HFFc6 (cell line): ENCODE data around the gene DPYD. TPM values are rescaled to one million over a fixed set of nuclear protein-coding genes. Genes with fewer than 3 reads are reported as not detected.

ENCODE experiments used
- DNase-seq: peaks from one replicate; pipeline ENCODE4 v3.0.0-alpha.2; 2018
- H3K27ac Mint-ChIP-seq: 2 replicates; pipeline ENCODE4 v1.8.0; 2020; ENCODE audit warnings: mild to moderate bottlenecking, mixed read lengths
- H3K27me3 Mint-ChIP-seq: 2 replicates; pipeline ENCODE4 v1.8.0; 2021; ENCODE audit warnings: mild to moderate bottlenecking, moderate library complexity, mixed read lengths; ENCODE audit not compliant: insufficient read depth
- H3K36me3 Mint-ChIP-seq: 2 replicates; pipeline ENCODE4 v1.8.0; 2021; ENCODE audit warnings: low read depth, mixed read lengths
- H3K4me1 Mint-ChIP-seq: 2 replicates; pipeline ENCODE4 v1.8.0; 2020; ENCODE audit warnings: low read depth, mixed read lengths
- H3K4me3 Mint-ChIP-seq: 2 replicates; pipeline ENCODE4 v1.8.0; 2020; ENCODE audit warnings: mild to moderate bottlenecking, moderate library complexity, mixed read lengths
- H3K9me3 Mint-ChIP-seq: 2 replicates; pipeline ENCODE4 v1.8.0; 2020; ENCODE audit warnings: mild to moderate bottlenecking, mixed read lengths
- total RNA-seq, 6 experiments: library from RNA; stranded (reverse); fragmentation: NEBNext Ultra II Directional; extraction: Animal tissue kit (Norgen Biotek cat#: 25700); gene quantifications; 2 replicates in 1 of 6; 3 replicates in 5 of 6; pipeline ENCODE4 v1.2.3, GENCODE V29; 2021
- TF ChIP-seq, protein P1 (sequence below): fragments of 200-600 bp; sonication (generic); IDR thresholded peaks from 2 replicates; pipeline ENCODE4 v1.5.0; 2021; ENCODE audit warnings: antibody characterized with exemption, mild to moderate bottlenecking

Gene DPYD
- total RNA-seq, 6 experiments from 2014 or later = 37.0 to 77.8 (median 67.9) TPM

DNA sequence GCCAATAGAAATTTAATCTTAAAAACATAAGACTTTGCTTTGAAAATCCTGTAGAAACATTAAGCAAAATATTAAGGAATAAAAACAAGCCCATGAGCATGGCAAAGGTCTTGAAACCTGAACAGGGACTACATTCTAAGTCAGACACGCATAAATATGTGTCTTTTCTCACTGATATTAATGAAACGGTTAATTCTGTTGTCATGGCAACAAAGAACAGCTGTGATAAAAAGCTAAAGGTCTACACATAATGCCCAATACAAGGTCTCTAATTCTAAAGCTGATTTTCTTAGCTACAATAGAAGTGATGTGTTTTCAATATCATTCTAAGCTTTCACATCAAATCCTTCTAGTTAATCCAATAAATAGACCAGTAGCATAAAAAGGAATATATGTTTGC, 867.6 kb downstream of the DPYD start:
- Mint-ChIP-seq H3K4me3 (no peak overlapping the region), H3K4me1 (peaks cover 35% of the 10 kb centered on the region), H3K27me3 (no peaks in the 10 kb centered on the region), H3K27ac (no peak overlapping the region), H3K9me3 (peaks cover 27% of the 10 kb centered on the region), H3K36me3 (peaks cover 28% of the 10 kb centered on the region)
- no peak for DNase-seq
- TF ChIP-seq, protein P1, sequence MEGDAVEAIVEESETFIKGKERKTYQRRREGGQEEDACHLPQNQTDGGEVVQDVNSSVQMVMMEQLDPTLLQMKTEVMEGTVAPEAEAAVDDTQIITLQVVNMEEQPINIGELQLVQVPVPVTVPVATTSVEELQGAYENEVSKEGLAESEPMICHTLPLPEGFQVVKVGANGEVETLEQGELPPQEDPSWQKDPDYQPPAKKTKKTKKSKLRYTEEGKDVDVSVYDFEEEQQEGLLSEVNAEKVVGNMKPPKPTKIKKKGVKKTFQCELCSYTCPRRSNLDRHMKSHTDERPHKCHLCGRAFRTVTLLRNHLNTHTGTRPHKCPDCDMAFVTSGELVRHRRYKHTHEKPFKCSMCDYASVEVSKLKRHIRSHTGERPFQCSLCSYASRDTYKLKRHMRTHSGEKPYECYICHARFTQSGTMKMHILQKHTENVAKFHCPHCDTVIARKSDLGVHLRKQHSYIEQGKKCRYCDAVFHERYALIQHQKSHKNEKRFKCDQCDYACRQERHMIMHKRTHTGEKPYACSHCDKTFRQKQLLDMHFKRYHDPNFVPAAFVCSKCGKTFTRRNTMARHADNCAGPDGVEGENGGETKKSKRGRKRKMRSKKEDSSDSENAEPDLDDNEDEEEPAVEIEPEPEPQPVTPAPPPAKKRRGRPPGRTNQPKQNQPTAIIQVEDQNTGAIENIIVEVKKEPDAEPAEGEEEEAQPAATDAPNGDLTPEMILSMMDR = no peak

DNA sequence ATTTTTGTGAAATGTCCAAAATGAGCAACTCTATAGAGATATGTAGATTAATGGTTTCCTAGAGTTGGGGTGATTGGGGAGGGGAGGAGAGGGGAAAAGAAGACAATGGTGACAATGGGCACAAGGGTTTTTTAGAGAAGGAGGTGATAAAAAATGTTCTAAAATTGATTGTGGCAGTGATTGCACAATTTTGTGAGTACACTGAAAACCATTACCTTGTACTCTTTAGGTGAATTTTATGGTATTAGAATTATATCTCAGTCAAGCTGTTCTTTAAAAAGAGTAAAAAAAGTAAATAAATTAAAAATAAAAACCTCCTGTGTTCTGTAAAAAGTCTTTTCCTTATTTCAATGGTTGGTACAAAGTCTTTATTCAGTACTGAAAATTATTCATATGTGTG, 869.0 kb downstream of the DPYD start:
- H3K4me3 Mint-ChIP-seq = no peak overlapping the region
- TF ChIP-seq, protein P1 = no peak
- peaks cover 37% of the 10 kb centered on the region for H3K4me1 Mint-ChIP-seq
- H3K9me3 Mint-ChIP-seq = peaks cover 13% of the 10 kb centered on the region
- no peak for DNase-seq
- H3K27me3 Mint-ChIP-seq = no peaks in the 10 kb centered on the region
- peaks cover 15% of the 10 kb centered on the region for H3K36me3 Mint-ChIP-seq
- no peak overlapping the region for H3K27ac Mint-ChIP-seq

DNA sequence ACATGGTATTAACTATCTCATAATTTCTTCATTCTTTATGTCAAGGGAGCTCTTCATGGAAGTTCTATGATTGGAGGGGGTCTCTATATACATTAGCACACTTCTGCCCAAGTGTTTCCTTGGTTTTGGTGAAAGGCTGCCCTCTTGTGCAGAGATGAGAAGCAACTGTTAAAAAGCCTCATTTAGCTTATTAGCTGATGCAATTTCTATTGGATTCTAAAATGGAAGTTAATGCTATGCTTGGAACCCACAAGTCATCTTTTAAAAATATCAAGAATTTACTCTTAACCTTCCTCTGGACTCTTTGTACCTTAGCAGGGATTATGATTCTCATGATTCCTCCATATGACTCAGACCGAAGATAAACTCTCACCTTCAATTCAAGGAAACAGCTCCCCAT, 870.3 kb downstream of the DPYD start:
- H3K4me3 Mint-ChIP-seq = 0 out of 2 replicates have a peak overlapping the region, but pooled peaks have one; percentile 29
- peak; percentile 51 for DNase-seq
- TF ChIP-seq, protein P1 = peak; percentile 74
- H3K36me3 Mint-ChIP-seq = peaks cover 2% of the 10 kb centered on the region; the same call in 1 of the 2 replicates
- H3K27me3 Mint-ChIP-seq = no peaks in the 10 kb centered on the region
- peaks cover 37% of the 10 kb centered on the region for H3K4me1 Mint-ChIP-seq
- peak overlapping the region; percentile 73 for H3K27ac Mint-ChIP-seq
- peaks cover under 1% of the 10 kb centered on the region; the same call in 1 of the 2 replicates for H3K9me3 Mint-ChIP-seq

DNA sequence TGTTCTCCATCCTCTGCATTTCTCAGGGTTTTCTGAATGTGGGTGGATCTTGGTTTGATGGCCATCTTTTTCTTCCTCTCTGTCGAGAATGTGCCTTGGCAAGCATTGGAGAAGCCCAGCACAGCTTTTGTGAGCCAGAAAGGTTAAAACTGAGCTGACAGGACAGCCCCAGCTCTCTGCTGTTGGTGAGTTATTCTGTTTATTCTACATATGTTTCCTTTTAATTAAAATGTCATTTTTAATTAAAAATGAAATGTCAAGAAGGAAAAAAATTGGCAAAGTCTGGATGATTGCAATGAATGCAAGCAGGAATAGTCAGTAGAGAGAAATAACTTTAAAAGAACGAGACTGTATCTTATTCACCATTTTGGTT, 873.4 kb downstream of the DPYD start:
- Mint-ChIP-seq H3K9me3 (peaks cover 18% of the 10 kb centered on the region), H3K27me3 (no peaks in the 10 kb centered on the region), H3K36me3 (peaks cover 19% of the 10 kb centered on the region), H3K4me3 (no peak overlapping the region), H3K27ac (no peak overlapping the region), H3K4me1 (peaks cover 51% of the 10 kb centered on the region)
- no peak for DNase-seq
- TF ChIP-seq, protein P1 = no peak

DNA sequence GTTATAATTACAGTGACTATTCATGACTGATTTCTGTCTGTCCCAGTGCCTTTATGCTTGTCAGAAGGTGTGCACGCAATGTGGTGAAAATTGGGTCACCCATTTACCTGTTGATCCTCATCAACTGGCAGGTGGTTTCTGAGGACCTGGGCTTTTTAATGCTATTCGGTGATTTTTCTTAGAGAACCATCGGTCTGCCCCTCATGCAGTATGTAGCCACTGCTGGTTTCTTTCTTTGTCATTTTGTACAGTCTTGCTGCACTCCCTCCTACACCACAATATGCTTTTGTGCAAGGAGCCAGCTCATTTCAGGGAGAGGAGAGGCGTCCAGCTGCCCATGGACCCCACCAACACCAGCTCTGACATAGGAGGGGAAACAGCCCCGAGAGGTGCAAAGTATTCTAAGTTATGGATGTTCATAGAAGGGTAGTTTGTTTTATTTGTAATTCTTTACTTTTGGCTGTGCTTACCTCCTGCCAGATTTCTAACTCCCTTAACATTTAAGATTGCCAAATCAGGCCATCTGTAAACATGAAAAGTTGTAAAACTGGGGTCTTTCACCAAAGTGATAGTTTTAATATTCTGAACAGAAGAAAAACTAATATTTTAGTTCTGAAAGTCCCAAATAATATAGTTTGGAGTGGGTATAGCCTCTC, 873.9 kb downstream of the DPYD start:
- peaks cover 23% of the 10 kb centered on the region for H3K9me3 Mint-ChIP-seq
- H3K27ac Mint-ChIP-seq = no peak overlapping the region
- no peak for DNase-seq
- H3K4me3 Mint-ChIP-seq = no peak overlapping the region
- no peaks in the 10 kb centered on the region for H3K27me3 Mint-ChIP-seq
- peaks cover 56% of the 10 kb centered on the region for H3K4me1 Mint-ChIP-seq
- peaks cover 24% of the 10 kb centered on the region for H3K36me3 Mint-ChIP-seq
- TF ChIP-seq, protein P1 = no peak
